ENCODE results near the gene ARHGAP1.

The ARHGAP1 gene

GRCh38 chr11:46641639-46642038, 58.8 kb downstream of the ARHGAP1 start:
- DNase-seq (ENCODE audit: low spot score) (no peak), FAIRE-seq (no peak)

- FAIRE-seq: no peak
Measured at GRCh38 chr11:46640036-46640788, 60.2 kb downstream of the ARHGAP1 start.

DNA sequence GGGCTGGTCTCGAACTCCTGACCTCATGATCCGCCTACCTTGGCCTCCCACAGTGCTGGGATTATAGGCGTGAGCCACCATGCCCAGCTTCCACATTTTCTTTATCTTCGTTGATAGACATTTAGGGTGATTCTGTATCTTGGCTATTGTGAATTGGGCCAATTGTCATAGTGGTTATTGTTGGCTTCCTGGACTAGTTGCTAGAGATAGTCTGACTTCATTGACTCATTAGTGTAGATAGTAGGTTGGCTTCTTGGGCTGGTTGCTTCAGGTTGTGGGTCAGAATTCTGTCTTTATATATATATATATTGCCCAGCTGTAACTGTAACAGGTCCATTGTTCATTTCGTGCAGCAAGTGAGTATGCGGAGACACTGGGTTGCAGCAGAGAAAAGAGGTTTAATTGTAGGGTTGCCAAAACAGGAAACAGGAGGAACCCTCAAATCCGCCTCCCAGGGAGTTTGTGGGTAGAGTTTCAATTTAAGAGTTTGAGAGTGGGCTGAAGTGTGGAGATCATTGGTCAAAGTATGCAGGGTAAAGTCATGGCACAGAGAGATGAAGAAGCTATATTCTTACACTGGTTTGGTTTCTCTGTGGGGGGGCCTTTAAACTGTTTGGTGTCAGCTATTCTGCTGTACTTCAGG, 61.1 kb downstream of the ARHGAP1 start:
- DNase-seq (ENCODE audit: low spot score) (no peak), FAIRE-seq (no peak)

More at GRCh38 chr11:46640036-46640788, 60.2 kb downstream of the ARHGAP1 start:
- DNase-seq (ENCODE audit: low spot score): no peak

- FAIRE-seq (no peak), DNase-seq (ENCODE audit: low spot score) (no peak)
Measured at GRCh38 chr11:46637546-46637945, 62.9 kb downstream of the ARHGAP1 start.

- no peak for DNase-seq (ENCODE audit: low spot score)
- FAIRE-seq: no peak
Measured at GRCh38 chr11:46635557-46636139, 64.8 kb downstream of the ARHGAP1 start.

GRCh38 chr11:46633291-46634217, 66.9 kb downstream of the ARHGAP1 start:
- DNase-seq (ENCODE audit: low spot score) (no peak), FAIRE-seq (no peak)

- FAIRE-seq (no peak), DNase-seq (ENCODE audit: low spot score) (no peak)
Measured at GRCh38 chr11:46632502-46632901, 67.9 kb downstream of the ARHGAP1 start.

- FAIRE-seq (no peak), DNase-seq (ENCODE audit: low spot score) (no peak)
Measured at GRCh38 chr11:46631676-46632075, 68.7 kb downstream of the ARHGAP1 start.

GRCh38 chr11:46630237-46630636, 70.2 kb downstream of the ARHGAP1 start:
- DNase-seq (ENCODE audit: low spot score) (no peak), FAIRE-seq (no peak)

DNA sequence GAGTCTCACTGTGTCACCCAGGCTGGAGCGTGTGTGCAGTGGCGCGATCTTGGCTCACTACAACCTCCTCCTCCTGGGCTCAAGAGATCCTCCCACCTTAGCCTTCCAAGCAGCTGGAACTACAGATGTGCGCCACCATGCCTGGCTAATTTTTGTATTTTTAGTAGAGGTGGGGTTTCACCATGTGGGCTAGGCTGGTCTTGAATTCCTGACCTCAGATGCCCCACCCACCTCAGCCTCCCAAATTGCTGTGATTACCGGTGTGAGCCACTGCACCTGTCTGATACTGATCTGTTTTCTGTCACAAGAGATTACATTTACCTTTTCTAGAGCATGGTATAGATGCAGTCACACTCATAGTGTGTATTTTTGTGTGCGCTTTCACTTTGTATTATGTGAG, 71.5 kb downstream of the ARHGAP1 start:
- DNase-seq (ENCODE audit: low spot score): no peak
- FAIRE-seq: no peak
